GM18508 (cell line): ENCODE measurements around the gene BPTF.
"Not testable (repeated sequence)": the region's sequence is repeated elsewhere in the genome, so short reads cannot be mapped to it uniquely, and the experiment has no call there.

Experiments used
- ATAC-seq: cut with Tn5 transposase; IDR thresholded peaks from one replicate; pipeline ENCODE4 v1.9.1; 2021; ENCODE audit warnings: moderate number of reproducible peaks; ENCODE audit not compliant: insufficient read depth, unreplicated experiment

BPTF gene

GRCh38 chr17:67833946-67834631 is 8.8 kb downstream of the BPTF start:
- ATAC-seq, result no peak

GRCh38 chr17:67834634-67835033 is 9.3 kb downstream of the BPTF start:
- no peak for ATAC-seq

GRCh38 chr17:67836205-67836987 is 11.1 kb downstream of the BPTF start:
- no peak for ATAC-seq

GRCh38 chr17:67837965-67838364 is 12.7 kb downstream of the BPTF start:
- ATAC-seq, result no peak

DNA sequence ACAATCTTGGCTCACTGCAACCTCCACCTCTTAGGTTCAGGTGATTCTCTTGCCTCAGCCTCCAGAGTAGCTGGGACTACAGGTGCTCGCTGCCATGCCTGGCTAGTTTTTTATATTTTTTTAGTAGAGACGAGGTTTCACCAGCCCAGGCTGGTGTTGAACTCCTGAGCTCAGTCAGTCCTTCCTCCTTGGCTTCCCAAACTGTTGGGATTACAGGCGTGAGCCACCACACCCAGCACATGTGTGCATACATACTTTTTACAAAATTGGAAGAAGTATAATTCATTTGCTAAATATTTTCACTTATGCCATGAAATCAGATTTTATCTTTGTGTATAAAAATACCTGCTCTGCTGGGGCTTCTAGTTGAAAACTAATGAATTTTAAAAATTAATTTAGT is 13.2 kb downstream of the BPTF start:
- no peak for ATAC-seq

- ATAC-seq, result no peak
These were observed 16.7 kb downstream of the BPTF start for GRCh38 chr17:67841992-67842391.

GRCh38 chr17:67842648-67843047 is 17.3 kb downstream of the BPTF start:
- no peak for ATAC-seq

- ATAC-seq, result no peak
These were observed 20.1 kb downstream of the BPTF start for GRCh38 chr17:67845374-67845773.

DNA sequence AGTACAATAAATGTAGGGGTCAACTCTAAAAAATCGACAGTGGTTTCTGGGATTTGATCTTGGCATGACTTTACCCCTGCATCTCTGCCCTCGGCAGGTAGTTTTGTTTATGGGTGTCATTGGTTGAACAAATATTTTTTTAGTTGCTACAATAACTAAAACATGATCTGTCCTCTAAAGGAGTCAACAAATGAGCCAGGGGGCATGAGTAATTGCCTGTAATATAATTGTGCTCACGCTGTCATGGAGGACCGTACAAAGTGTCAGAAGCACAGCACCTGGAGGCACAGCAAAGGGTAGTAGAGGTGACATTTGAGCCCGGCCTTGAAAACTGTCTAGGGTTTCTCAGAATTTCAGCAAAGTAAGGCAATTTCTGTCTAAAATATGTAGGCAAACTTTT is 22.9 kb downstream of the BPTF start:
- not testable (repeated sequence) for ATAC-seq

- ATAC-seq, result not testable (repeated sequence)
These were observed 23.5 kb downstream of the BPTF start for GRCh38 chr17:67848846-67849245.

DNA sequence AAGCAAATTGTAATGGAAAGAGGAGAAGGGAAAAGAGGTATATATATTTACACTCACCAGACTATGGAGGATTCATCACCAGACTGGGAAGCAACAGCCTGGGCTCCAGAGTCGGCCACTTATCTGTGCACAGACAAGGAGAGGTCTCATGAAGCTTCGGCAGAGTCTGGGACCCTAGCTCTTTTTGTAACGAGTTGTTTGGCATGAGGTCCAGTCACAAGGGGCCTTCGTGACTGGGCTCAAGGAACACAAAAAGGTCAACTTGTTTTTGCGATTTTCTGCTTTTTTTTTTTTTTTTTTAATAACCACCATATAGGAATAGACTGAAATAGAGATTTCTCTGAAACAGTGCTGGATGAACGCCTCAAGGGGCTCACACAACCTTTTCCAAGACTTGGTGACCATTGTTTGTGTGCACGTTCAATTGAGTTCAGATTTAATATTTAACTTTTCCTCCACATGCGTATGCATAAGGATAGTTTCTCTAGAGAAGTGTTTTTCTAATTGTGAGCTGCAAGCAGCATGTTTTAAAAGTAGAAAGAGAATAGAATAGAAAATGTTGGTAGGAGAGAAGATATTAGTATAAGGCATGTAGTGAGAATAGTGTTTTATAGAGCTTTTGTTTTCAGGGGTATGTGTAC is 25.8 kb downstream of the BPTF start:
- no peak for ATAC-seq

DNA sequence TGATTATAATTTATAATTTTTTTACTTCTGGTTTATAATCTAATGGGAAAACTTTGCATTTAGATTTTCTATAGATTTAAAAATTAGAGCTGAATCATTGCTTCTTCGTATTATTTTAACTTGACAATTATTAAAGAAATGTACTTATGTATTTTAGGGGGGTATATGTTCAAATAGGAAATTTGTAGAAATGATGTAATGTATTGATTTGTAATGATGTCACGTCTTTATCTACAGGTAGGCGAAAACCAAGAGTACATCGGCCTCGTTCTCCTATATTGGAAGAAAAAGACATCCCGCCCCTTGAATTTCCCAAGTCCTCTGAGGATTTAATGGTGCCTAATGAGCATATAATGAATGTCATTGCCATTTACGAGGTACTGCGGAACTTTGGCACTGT is 28.4 kb downstream of the BPTF start:
- ATAC-seq, result no peak

GRCh38 chr17:67854378-67854777 is 29.1 kb downstream of the BPTF start:
- ATAC-seq, result no peak

DNA sequence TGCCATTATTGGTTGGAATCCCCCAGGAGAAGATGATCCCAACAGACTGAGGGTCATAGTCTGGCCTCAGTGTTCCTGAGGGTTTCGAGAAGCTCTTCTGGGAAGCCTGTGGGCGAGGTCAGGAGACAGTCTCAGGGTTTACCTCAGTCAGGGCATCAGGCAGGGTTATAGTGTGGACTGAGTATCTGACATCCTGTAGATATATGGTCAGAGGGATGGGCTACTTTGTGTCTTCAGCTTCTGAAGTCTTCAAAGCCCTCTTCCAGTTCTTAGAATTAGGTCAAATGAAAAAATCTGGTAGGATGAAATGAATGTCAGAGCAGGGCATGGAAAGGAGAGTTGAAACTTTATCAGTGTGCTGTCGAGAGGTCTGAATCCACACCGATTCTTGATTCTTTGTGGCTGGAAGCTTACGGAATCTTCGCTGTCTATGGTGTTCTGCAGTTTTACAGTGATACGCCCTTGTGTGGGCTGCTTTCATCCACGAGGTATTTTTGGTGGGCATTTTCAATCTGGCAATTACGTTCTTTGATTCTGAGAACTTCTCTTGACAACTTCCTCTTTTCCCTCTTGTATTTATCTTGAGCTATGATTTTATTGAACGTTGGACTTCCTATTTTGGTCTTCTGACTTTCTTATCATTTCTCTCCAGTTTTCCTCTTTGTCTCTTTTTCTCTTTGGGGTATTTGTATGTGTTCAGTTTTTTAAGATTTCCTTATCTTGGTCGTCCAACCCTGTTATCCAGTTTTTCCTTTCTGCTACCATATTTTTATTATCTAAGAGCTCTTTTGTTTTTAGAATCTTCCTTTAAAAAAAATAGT is 30.4 kb downstream of the BPTF start:
- ATAC-seq, result no peak

DNA sequence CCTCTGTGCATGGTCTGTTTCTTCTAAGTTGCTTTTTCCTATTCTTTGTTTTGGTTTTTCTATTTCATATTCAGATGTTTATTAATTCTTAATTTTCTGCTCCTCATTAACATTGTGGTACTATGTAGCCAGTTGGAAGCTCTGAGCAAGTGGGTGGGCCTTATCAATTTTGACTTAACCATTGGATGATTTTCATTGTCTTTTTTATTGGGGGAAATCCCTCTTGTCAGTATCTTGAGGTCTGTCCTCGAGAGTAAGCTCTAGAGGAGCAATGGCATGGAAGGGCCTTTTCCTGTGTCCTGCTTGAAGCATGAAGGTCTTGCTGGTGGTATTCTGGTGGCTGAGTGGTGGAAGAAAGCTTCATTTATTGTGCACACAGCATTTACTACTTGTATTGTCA is 31.1 kb downstream of the BPTF start:
- ATAC-seq, result not testable (repeated sequence)

- no peak for ATAC-seq
These were observed 37.4 kb downstream of the BPTF start for GRCh38 chr17:67862614-67863217.

GRCh38 chr17:67863624-67864247 is 38.4 kb downstream of the BPTF start:
- ATAC-seq, result no peak

GRCh38 chr17:67865438-67865837 is 40.1 kb downstream of the BPTF start:
- ATAC-seq, result no peak

DNA sequence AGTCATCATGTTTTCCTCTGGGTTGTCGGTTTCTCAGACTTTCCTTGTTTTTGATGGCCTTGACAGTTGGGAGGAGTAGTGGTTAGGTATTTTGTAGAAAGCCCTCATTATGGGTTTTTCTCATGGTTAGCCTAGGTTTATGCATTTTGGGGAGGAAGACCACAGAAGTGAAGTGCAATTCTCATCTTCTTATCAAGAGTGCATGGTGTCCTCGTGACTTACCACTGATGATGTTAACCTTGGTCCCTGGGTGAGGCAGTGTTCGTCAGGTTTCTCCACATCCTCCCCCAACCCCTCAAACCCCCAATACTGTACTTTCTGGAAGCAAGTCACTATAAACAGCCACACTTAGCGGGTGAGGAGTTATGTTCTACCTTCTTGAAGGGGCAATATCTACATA is 42.3 kb downstream of the BPTF start:
- ATAC-seq, result no peak

- ATAC-seq, result no peak
These were observed 42.9 kb downstream of the BPTF start for GRCh38 chr17:67868176-67868575.
